ENCODE data around the gene KRTAP5-9. TPM values are rescaled to one million over a fixed set of nuclear protein-coding genes. Genes with fewer than 3 reads are reported as not detected.

KRTAP5-9 gene
- total and polyA plus RNA-seq, 2 donors (not counting 3 experiments of a cell fraction or from before 2014, with no cell fraction given) = 0.28 TPM; not detected in 1

- intact Hi-C loops (cut with micrococcal nuclease) = no loop called here
- DNase-seq (ENCODE audit: low read depth, low spot score) (no peak), FAIRE-seq (no peak)
- ChIA-PET CTCF (interaction anchor here (1.4 kb wide), 1 partner anchor 79 kb away, joined by 3 read pairs; no protein-coding TSS in a partner anchor), POLR2A (no interaction called here)
- Histone ChIP-seq H2AFZ (ENCODE audit: low read depth, low read length) (no peak overlapping the region), H3K27ac (ENCODE audit: insufficient read depth, low read depth, low read length) (no peak overlapping the region), H4K20me1 (replicated peaks; ENCODE audit: control insufficient read depth, extremely low read depth, insufficient read depth, low read length) (no peaks in the 10 kb centered on the region), H3K4me3 (replicated peaks in 1 of 3; ENCODE audit: insufficient read depth in 1 of 3, low read depth in 1 of 3, low read length in 3 of 3) (no peak overlapping the region), H3K4me1 (ENCODE audit: control insufficient read depth, extremely low read depth, insufficient read depth, low read length) (no peaks in the 10 kb centered on the region), H3K9me1 (replicated peaks; ENCODE audit: control insufficient read depth, extremely low read depth, insufficient read depth, low read length) (no peaks in the 10 kb centered on the region), H3K4me2 (ENCODE audit: insufficient read depth, low read length) (no peak overlapping the region), H3K9ac (replicated peaks; ENCODE audit: extremely low read depth, insufficient read depth, low read length) (no peak overlapping the region), H3K79me2 (ENCODE audit: control insufficient read depth, insufficient read depth, low read length) (no peaks in the 10 kb centered on the region), H3K27me3 (ENCODE audit: control insufficient read depth in 2 of 2, insufficient read depth in 2 of 2, low read length in 2 of 2) (no peaks in the 10 kb centered on the region), H3K36me3 (ENCODE audit: control insufficient read depth in 2 of 2, extremely low read depth in 1 of 2, insufficient read depth in 2 of 2, low read length in 2 of 2) (peaks cover 6 to 31% of the 10 kb centered on the region in 2 experiments), H3K9me3 (replicated peaks; ENCODE audit: control insufficient read depth, insufficient read depth, low read length) (no peaks in the 10 kb centered on the region)
- BruUV-seq (replicated peaks) = no TSS peak
- TF ChIP-seq JUN (IDR thresholded peaks at IDR 0.05; ENCODE audit: borderline replicate concordance, insufficient read depth, insufficient read length, low read depth) = no peak
- TF ChIP-seq CTCF (IDR thresholded peaks at IDR 0.05; ENCODE audit: extremely low read depth in 1 of 2, insufficient read depth in 1 of 2, low read depth in 1 of 2, low read length in 2 of 2) = no peak
- no peak for TF ChIP-seq MAX (IDR thresholded peaks at IDR 0.05; ENCODE audit: insufficient read depth, insufficient read length)
- no peak for TF ChIP-seq FOS (IDR thresholded peaks at IDR 0.05; ENCODE audit: borderline replicate concordance, insufficient read depth, low read length)
- no peak for TF ChIP-seq POLR2A (IDR thresholded peaks at IDR 0.05; ENCODE audit: low read depth, low read length)
- TF ChIP-seq POLR2AphosphoS5 (IDR thresholded peaks at IDR 0.05; ENCODE audit: insufficient read depth, low read depth, low read length) = no peak
- dilution Hi-C loops (cut with MboI; ENCODE audit: extremely low pct_ligation_motif_present, low sequenced_read_pairs) = no loop called here
Observed at GRCh38 chr11:71500601-71501021, 47.6 kb upstream of the KRTAP5-9 start.
